Smooth muscle cell (in vitro differentiated cells): ENCODE results near the gene PPM1N. TPM values are rescaled to one million over a fixed set of nuclear protein-coding genes. Genes with fewer than 3 reads are reported as not detected.
A peak's percentile ranks its signal among the peaks of the same experiment; 100 is the strongest.
"Not testable (repeated sequence)": the region's sequence is repeated elsewhere in the genome, so short reads cannot be mapped to it uniquely, and the experiment has no call there.

Source experiments
- DNase-seq: peaks from one replicate; lab custom pipeline; 2025; ENCODE audit not compliant: unreplicated experiment; lab: John Stamatoyannopoulos, UW
- H2AFZ ChIP-seq: fragments of 200-600 bp; sonication (generic); 2 replicates; pipeline ENCODE4 v1.6.0; 2016; ENCODE audit warnings: antibody characterized with exemption, low read depth, mild to moderate bottlenecking
- H3F3A ChIP-seq: fragments of 200-600 bp; sonication (generic); 2 replicates; pipeline ENCODE4 v1.6.0; 2017; ENCODE audit warnings: antibody characterized with exemption, low read depth
- H3K27ac ChIP-seq: fragments of 200-600 bp; sonication (generic); 2 replicates; pipeline ENCODE4 v1.5.1; 2016; ENCODE audit warnings: low read depth, mild to moderate bottlenecking
- H3K27me3 ChIP-seq: fragments of 200-600 bp; sonication (generic); 2 replicates; pipeline ENCODE4 v1.6.1; 2016; ENCODE audit warnings: low read depth, mild to moderate bottlenecking
- H3K36me3 ChIP-seq: fragments of 200-600 bp; sonication (generic); 2 replicates; pipeline ENCODE4 v1.5.1; 2016; ENCODE audit warnings: low read depth
- H3K4me1 ChIP-seq: fragments of 200-600 bp; sonication (generic); 2 replicates; pipeline ENCODE4 v1.5.1; 2016; ENCODE audit warnings: low read depth
- H3K4me2 ChIP-seq: fragments of 200-600 bp; sonication (generic); 2 replicates; pipeline ENCODE4 v1.6.0; 2016; ENCODE audit warnings: mild to moderate bottlenecking
- H3K4me3 ChIP-seq: fragments of 200-600 bp; sonication (generic); 2 replicates; pipeline ENCODE4 v1.5.1; 2016; ENCODE audit warnings: mild to moderate bottlenecking
- H3K79me2 ChIP-seq: fragments of 200-600 bp; sonication (generic); 2 replicates; pipeline ENCODE4 v1.6.0; 2016; ENCODE audit warnings: low read depth, mild to moderate bottlenecking
- H3K9ac ChIP-seq: fragments of 200-600 bp; sonication (generic); 2 replicates; pipeline ENCODE4 v1.6.0; 2016; ENCODE audit warnings: low read depth
- H3K9me3 ChIP-seq: fragments of 200-600 bp; sonication (generic); replicated peaks from 2 replicates; pipeline ENCODE4 v1.5.1; 2016; ENCODE audit warnings: low read depth
- H4K20me1 ChIP-seq: fragments of 200-600 bp; sonication (generic); 2 replicates; pipeline ENCODE4 v1.6.0; 2016; ENCODE audit warnings: low read depth
- WGBS: methylation state at CpG from one replicate; pipeline ENCODE4 v1.1.7; 2016; ENCODE audit warnings: low lambda C conversion rate; 5-methylcytosine and 5-hydroxymethylcytosine counted together
- polyA plus RNA-seq: library from polyadenylated mRNA; unstranded; fragments of >200 nt; fragmentation: Nextera tagmentation; extraction: Ambion mirVana; gene quantifications from 2 replicates; pipeline ENCODE4 v1.2.1, GENCODE V29; 2016
- total RNA-seq: library from RNA; depleted of rRNA; stranded (reverse); fragments of >200 nt; gene quantifications from 2 replicates; pipeline ENCODE4 v1.2.3, GENCODE V29; 2014
- TF ChIP-seq, protein P1 (sequence below): fragments of 200-600 bp; sonication (generic); IDR thresholded peaks from 2 replicates; pipeline ENCODE4 v1.5.1; 2017; ENCODE audit warnings: borderline replicate concordance, mild to moderate bottlenecking, antibody characterized with exemption; ENCODE audit not compliant: insufficient read depth, poor library complexity, severe bottlenecking

PPM1N gene
- total and polyA plus RNA-seq, 2 experiments from 2014 or later = 0.16 to 0.58 TPM

GRCh38 chr19:45508861-45509691 lies 10.8 kb downstream of the PPM1N start:
- peak overlapping the region; percentile 98 for H3K4me3 ChIP-seq
- H3K4me1 ChIP-seq = no peaks in the 10 kb centered on the region
- H3K4me2 ChIP-seq = peak overlapping the region; percentile 87
- no peaks in the 10 kb centered on the region for H3K36me3 ChIP-seq
- H3K79me2 ChIP-seq = peaks cover 68% of the 10 kb centered on the region
- TF ChIP-seq, protein P1, sequence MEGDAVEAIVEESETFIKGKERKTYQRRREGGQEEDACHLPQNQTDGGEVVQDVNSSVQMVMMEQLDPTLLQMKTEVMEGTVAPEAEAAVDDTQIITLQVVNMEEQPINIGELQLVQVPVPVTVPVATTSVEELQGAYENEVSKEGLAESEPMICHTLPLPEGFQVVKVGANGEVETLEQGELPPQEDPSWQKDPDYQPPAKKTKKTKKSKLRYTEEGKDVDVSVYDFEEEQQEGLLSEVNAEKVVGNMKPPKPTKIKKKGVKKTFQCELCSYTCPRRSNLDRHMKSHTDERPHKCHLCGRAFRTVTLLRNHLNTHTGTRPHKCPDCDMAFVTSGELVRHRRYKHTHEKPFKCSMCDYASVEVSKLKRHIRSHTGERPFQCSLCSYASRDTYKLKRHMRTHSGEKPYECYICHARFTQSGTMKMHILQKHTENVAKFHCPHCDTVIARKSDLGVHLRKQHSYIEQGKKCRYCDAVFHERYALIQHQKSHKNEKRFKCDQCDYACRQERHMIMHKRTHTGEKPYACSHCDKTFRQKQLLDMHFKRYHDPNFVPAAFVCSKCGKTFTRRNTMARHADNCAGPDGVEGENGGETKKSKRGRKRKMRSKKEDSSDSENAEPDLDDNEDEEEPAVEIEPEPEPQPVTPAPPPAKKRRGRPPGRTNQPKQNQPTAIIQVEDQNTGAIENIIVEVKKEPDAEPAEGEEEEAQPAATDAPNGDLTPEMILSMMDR = no peak
- H3K27me3 ChIP-seq = no peaks in the 10 kb centered on the region
- 1% methylated on average over 11 of the region's 28 CpGs for WGBS
- H4K20me1 ChIP-seq = peaks cover 48% of the 10 kb centered on the region
- peak overlapping the region; percentile 92 for H3K27ac ChIP-seq
- DNase-seq = peak; percentile 28
- no peak overlapping the region for H2AFZ ChIP-seq
- peak overlapping the region; percentile 72 for H3K9ac ChIP-seq
- peaks cover 16% of the 10 kb centered on the region for H3F3A ChIP-seq
- no peaks in the 10 kb centered on the region for H3K9me3 ChIP-seq

DNA sequence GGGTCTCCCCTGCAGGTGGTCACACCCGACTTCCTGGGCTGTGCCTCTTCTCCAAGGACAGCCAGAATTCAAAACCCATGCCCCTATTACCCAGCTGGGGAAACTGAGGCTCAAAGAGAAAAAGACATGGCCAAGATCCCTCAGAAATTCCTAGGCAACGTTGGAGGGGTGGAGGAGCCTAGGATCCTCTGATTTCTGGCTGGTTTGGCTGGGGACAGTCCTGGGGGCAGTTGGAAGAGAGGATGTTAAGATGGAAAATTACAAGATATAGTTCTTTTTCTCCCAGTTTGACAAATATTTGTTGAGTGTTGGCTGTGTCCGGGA lies 11.4 kb downstream of the PPM1N start:
- Histone ChIP-seq H3F3A (peaks cover 13% of the 10 kb centered on the region), H3K36me3 (no peaks in the 10 kb centered on the region), H3K79me2 (peaks cover 73% of the 10 kb centered on the region), H3K9ac (no peak overlapping the region), H3K4me3 (peak overlapping the region; percentile 98), H2AFZ (no peak overlapping the region), H4K20me1 (peaks cover 54% of the 10 kb centered on the region), H3K4me1 (no peaks in the 10 kb centered on the region), H3K9me3 (no peaks in the 10 kb centered on the region), H3K27ac (peak overlapping the region; percentile 92), H3K27me3 (no peaks in the 10 kb centered on the region), H3K4me2 (peak overlapping the region; percentile 87)
- TF ChIP-seq, protein P1 = no peak
- WGBS = 24% methylated on average over 3 of the region's 3 CpGs
- DNase-seq = no peak

GRCh38 chr19:45510352-45510751 lies 12.1 kb downstream of the PPM1N start:
- H3K4me2 ChIP-seq, H3K4me3 ChIP-seq, H3K4me1 ChIP-seq, DNase-seq, H3K27ac ChIP-seq, H3K36me3 ChIP-seq, H3K27me3 ChIP-seq, H3K9ac ChIP-seq, H3K9me3 ChIP-seq, H2AFZ ChIP-seq, H3F3A ChIP-seq: not testable (repeated sequence)
- 96% methylated on average over 11 of the region's 11 CpGs for WGBS
- H3K79me2 ChIP-seq = peaks cover 80% of the 10 kb centered on the region
- peaks cover 61% of the 10 kb centered on the region for H4K20me1 ChIP-seq

DNA sequence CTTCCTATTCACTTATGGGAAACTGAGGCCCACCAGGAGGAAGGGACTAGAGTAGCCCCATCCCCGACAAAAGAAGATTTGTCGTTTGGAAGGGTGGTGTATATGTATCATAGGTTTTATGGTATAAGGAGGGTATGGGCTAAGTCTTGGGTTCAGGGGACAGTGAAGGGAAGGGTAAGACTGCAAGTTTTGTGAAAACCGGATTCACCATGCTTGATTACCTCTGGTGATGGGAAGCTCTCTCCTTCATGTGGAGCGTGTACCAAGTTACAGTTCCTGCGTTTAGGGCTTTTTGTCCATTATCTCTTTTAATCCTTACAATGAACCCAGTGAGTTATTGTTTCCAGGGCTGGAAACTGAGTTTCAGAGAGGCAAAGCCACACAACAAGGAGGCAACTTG lies 12.8 kb downstream of the PPM1N start:
- Histone ChIP-seq H3F3A (peaks cover 2% of the 10 kb centered on the region), H4K20me1 (peaks cover 68% of the 10 kb centered on the region), H3K4me1 (no peaks in the 10 kb centered on the region), H2AFZ (no peak overlapping the region), H3K4me2 (no peak overlapping the region), H3K79me2 (peaks cover 87% of the 10 kb centered on the region), H3K36me3 (no peaks in the 10 kb centered on the region), H3K9ac (no peak overlapping the region), H3K4me3 (no peak overlapping the region), H3K27me3 (no peaks in the 10 kb centered on the region), H3K27ac (no peak overlapping the region), H3K9me3 (no peaks in the 10 kb centered on the region)
- WGBS = 96% methylated on average over 5 of the region's 5 CpGs
- TF ChIP-seq, protein P1 = no peak
- no peak for DNase-seq
